ENCODE measurements around the gene RARG.

RARG gene

GRCh38 chr12:53187145-53187899 is 44.7 kb downstream of the RARG start:
- Mint-ChIP-seq H3K4me3 (no peak overlapping the region), H3K36me3 (ENCODE audit: low read depth) (peaks cover 67% of the 10 kb centered on the region)

GRCh38 chr12:53186745-53187144 is 45.3 kb downstream of the RARG start:
- Mint-ChIP-seq H3K36me3 (ENCODE audit: low read depth) (peaks cover 73% of the 10 kb centered on the region), H3K4me3 (no peak overlapping the region), H3K27me3 (ENCODE audit: low read depth) (no peaks in the 10 kb centered on the region), H3K9me3 (no peaks in the 10 kb centered on the region), H3K4me1 (peaks cover 29% of the 10 kb centered on the region), H3K27ac (no peak overlapping the region)
- no peak for TF ChIP-seq CTCF (IDR thresholded peaks at IDR 0.05; ENCODE audit: unreplicated experiment in 3 of 3)

More at GRCh38 chr12:53187145-53187899, 44.7 kb downstream of the RARG start:
- Mint-ChIP-seq H3K9me3 (no peaks in the 10 kb centered on the region), H3K27me3 (ENCODE audit: low read depth) (no peaks in the 10 kb centered on the region), H3K4me1 (peaks cover 23% of the 10 kb centered on the region), H3K27ac (no peak overlapping the region)
- no peak for TF ChIP-seq CTCF (IDR thresholded peaks at IDR 0.05; ENCODE audit: unreplicated experiment in 3 of 3)

- TF ChIP-seq CTCF (IDR thresholded peaks at IDR 0.05; ENCODE audit: unreplicated experiment in 3 of 3): no peak
- no peaks in the 10 kb centered on the region for H3K27me3 Mint-ChIP-seq (ENCODE audit: low read depth)
- H3K4me1 Mint-ChIP-seq: peaks cover 36% of the 10 kb centered on the region
- no peak overlapping the region for H3K27ac Mint-ChIP-seq
- peaks cover 75% of the 10 kb centered on the region for H3K36me3 Mint-ChIP-seq (ENCODE audit: low read depth)
- H3K4me3 Mint-ChIP-seq: no peak overlapping the region
- no peaks in the 10 kb centered on the region for H3K9me3 Mint-ChIP-seq
These were observed 46.3 kb downstream of the RARG start for GRCh38 chr12:53185582-53186153.

- Mint-ChIP-seq H3K27me3 (ENCODE audit: low read depth) (no peaks in the 10 kb centered on the region), H3K4me3 (peak overlapping the region in 1 of 3 experiments; percentile 15), H3K27ac (peak overlapping the region in 1 of 3 experiments; percentile 20), H3K4me1 (peaks cover 41% of the 10 kb centered on the region), H3K9me3 (no peaks in the 10 kb centered on the region), H3K36me3 (ENCODE audit: low read depth) (peaks cover 75% of the 10 kb centered on the region)
- TF ChIP-seq CTCF (IDR thresholded peaks at IDR 0.05; ENCODE audit: unreplicated experiment in 3 of 3): no peak
These were observed 47.2 kb downstream of the RARG start for GRCh38 chr12:53184828-53185227.

- Mint-ChIP-seq H3K4me3 (peak overlapping the region; percentile 91 to 95 (median 92)), H3K36me3 (ENCODE audit: low read depth) (peaks cover 66% of the 10 kb centered on the region)
These were observed 49.1 kb downstream of the RARG start for GRCh38 chr12:53182903-53183302.

More at GRCh38 chr12:53182903-53183302, 49.1 kb downstream of the RARG start:
- no peak for TF ChIP-seq CTCF (IDR thresholded peaks at IDR 0.05; ENCODE audit: unreplicated experiment in 3 of 3)
- Mint-ChIP-seq H3K9me3 (no peaks in the 10 kb centered on the region), H3K27ac (peak overlapping the region; percentile 10 to 100 (median 40)), H3K27me3 (ENCODE audit: low read depth) (no peaks in the 10 kb centered on the region), H3K4me1 (peaks cover 50% of the 10 kb centered on the region)
